KMS-11 (cell line): ENCODE data around the gene RPS6KA1.
A peak's percentile ranks its signal among the peaks of the same experiment; 100 is the strongest.

ENCODE experiments used
- H2AFZ ChIP-seq: fragments of 200-600 bp; sonication (generic); 2 replicates; pipeline ENCODE4 v1.6.1; 2016; ENCODE audit warnings: antibody characterized with exemption, mixed run types, low read depth
- H3K27ac ChIP-seq: fragments of 200-600 bp; sonication (generic); 2 replicates; pipeline ENCODE4 v1.6.1; 2016; ENCODE audit warnings: mild to moderate bottlenecking, mixed run types
- H3K27me3 ChIP-seq: fragments of 200-600 bp; sonication (generic); 2 replicates; pipeline ENCODE4 v1.6.1; 2017; ENCODE audit warnings: mild to moderate bottlenecking, low read depth, mixed run types, moderate library complexity; ENCODE audit not compliant: insufficient read depth
- H3K36me3 ChIP-seq: fragments of 200-600 bp; sonication (generic); 2 replicates; pipeline ENCODE4 v1.6.1; 2017; ENCODE audit warnings: mild to moderate bottlenecking, mixed run types; ENCODE audit not compliant: insufficient read depth
- H3K4me1 ChIP-seq: fragments of 200-600 bp; sonication (generic); 2 replicates; pipeline ENCODE4 v1.6.1; 2016; ENCODE audit warnings: mild to moderate bottlenecking, low read depth, mixed run types; ENCODE audit not compliant: poor library complexity, severe bottlenecking
- H3K4me2 ChIP-seq: fragments of 200-600 bp; sonication (generic); 2 replicates; pipeline ENCODE4 v1.7.0; 2016; ENCODE audit warnings: mild to moderate bottlenecking, mixed run types
- H3K4me3 ChIP-seq: fragments of 200-600 bp; sonication (generic); IDR thresholded peaks from 2 replicates; pipeline ENCODE4 v1.6.1; 2017; ENCODE audit warnings: low read depth, low read length, mixed read lengths; ENCODE audit not compliant: insufficient read depth
- H3K79me2 ChIP-seq: fragments of 200-600 bp; sonication (generic); 2 replicates; pipeline ENCODE4 v1.6.1; 2016; ENCODE audit warnings: low read depth, mixed run types; ENCODE audit not compliant: insufficient read depth
- H3K9ac ChIP-seq: fragments of 200-600 bp; sonication (generic); 2 replicates; pipeline ENCODE4 v1.6.1; 2016; ENCODE audit warnings: mild to moderate bottlenecking, mixed run types
- H4K20me1 ChIP-seq: fragments of 200-600 bp; sonication (generic); 2 replicates; pipeline ENCODE4 v1.6.1; 2016; ENCODE audit warnings: mild to moderate bottlenecking, mixed run types; ENCODE audit not compliant: insufficient read depth
- TF ChIP-seq, protein P1 (sequence below): fragments of 200-600 bp; sonication (generic); conservative IDR thresholded peaks from 2 replicates; pipeline ENCODE4 v1.6.1; 2017; ENCODE audit warnings: low read depth, mild to moderate bottlenecking, antibody characterized with exemption, low read length, moderate library complexity, mixed read lengths

The RPS6KA1 gene

DNA sequence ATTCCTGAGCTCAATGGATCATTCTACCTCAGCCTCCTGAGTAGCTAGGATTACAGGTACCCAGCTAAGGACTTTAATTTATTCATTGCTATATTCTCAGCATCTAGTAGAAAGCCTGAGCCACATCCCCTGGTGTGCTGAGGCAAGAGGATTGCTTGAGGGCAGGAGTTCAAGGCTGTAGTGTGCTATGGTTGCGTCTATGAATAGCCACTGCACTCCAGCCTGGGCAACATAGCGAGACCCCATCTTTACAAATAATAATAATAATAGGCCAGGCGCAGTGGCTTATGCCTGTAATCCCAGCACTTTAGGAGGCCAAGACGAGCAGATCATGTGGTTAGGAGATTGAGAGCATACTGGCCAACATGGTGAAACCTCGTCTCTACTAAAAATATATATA lies 3.3 kb upstream of the RPS6KA1 start:
- H3K9ac ChIP-seq: no peak overlapping the region
- no peak overlapping the region for H2AFZ ChIP-seq
- H3K79me2 ChIP-seq: no peaks in the 10 kb centered on the region
- no peaks in the 10 kb centered on the region for H3K27me3 ChIP-seq
- no peak overlapping the region for H3K4me3 ChIP-seq
- H3K27ac ChIP-seq: no peak overlapping the region
- no peaks in the 10 kb centered on the region for H4K20me1 ChIP-seq
- TF ChIP-seq, protein P1, sequence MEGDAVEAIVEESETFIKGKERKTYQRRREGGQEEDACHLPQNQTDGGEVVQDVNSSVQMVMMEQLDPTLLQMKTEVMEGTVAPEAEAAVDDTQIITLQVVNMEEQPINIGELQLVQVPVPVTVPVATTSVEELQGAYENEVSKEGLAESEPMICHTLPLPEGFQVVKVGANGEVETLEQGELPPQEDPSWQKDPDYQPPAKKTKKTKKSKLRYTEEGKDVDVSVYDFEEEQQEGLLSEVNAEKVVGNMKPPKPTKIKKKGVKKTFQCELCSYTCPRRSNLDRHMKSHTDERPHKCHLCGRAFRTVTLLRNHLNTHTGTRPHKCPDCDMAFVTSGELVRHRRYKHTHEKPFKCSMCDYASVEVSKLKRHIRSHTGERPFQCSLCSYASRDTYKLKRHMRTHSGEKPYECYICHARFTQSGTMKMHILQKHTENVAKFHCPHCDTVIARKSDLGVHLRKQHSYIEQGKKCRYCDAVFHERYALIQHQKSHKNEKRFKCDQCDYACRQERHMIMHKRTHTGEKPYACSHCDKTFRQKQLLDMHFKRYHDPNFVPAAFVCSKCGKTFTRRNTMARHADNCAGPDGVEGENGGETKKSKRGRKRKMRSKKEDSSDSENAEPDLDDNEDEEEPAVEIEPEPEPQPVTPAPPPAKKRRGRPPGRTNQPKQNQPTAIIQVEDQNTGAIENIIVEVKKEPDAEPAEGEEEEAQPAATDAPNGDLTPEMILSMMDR: no peak
- no peaks in the 10 kb centered on the region for H3K36me3 ChIP-seq
- peaks cover 4% of the 10 kb centered on the region for H3K4me1 ChIP-seq
- H3K4me2 ChIP-seq: no peak overlapping the region

DNA sequence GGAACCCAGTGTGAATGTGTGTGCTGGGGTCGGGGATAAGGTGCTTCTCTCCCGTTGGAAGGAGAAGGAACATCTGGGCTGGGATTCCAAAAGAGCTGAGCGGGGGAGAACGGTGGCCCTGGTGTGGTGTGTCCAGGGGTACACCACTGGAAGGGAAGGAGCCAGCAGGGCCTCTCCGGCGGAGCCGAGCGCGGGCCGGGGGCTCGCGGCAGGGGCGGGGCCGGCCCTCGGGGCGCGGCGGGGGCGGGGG lies 231 bp upstream of the RPS6KA1 start:
- H3K4me1 ChIP-seq: peaks cover 16% of the 10 kb centered on the region
- peak overlapping the region; percentile 93 for H2AFZ ChIP-seq
- no peak overlapping the region for H3K4me3 ChIP-seq
- H3K27me3 ChIP-seq: no peaks in the 10 kb centered on the region
- peak overlapping the region; percentile 80 for H3K4me2 ChIP-seq
- TF ChIP-seq, protein P1: no peak
- no peak overlapping the region for H3K27ac ChIP-seq
- H3K9ac ChIP-seq: peak overlapping the region; percentile 22; the same call in 1 of the 2 replicates
- H3K36me3 ChIP-seq: no peaks in the 10 kb centered on the region
- no peaks in the 10 kb centered on the region for H4K20me1 ChIP-seq
- H3K79me2 ChIP-seq: no peaks in the 10 kb centered on the region

DNA sequence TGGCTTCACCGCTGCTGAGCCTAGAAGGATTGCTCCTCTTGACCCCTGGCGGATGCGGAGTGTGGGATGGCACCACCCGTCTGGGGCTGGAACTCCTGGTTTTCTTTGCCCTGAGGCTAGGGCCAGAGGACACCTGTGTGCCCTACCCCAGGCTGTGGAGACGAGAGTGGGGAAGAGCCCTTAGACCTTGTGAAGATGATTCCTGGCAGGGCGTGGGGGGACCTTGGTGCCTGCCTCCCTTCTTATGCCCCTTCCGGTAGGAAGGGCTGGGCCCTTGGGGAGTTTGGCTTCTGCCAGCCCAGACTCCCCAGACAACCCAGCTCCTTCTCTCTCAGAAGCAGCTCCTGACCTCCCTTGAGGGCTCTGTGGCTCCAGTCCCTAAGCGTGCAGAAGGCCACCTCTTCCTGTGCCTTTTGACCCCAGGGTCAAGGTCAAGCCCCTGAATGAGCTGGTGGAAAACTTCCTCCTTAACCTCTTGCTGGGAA lies 891 bp downstream of the RPS6KA1 start:
- H2AFZ ChIP-seq: peak overlapping the region; percentile 92
- H3K79me2 ChIP-seq: no peaks in the 10 kb centered on the region
- no peak overlapping the region for H3K4me3 ChIP-seq
- peak overlapping the region; percentile 73 for H3K4me2 ChIP-seq
- H3K27ac ChIP-seq: no peak overlapping the region
- peaks cover 16% of the 10 kb centered on the region for H3K4me1 ChIP-seq
- no peaks in the 10 kb centered on the region for H3K36me3 ChIP-seq
- no peaks in the 10 kb centered on the region for H4K20me1 ChIP-seq
- no peaks in the 10 kb centered on the region for H3K27me3 ChIP-seq
- TF ChIP-seq, protein P1: no peak
- H3K9ac ChIP-seq: peak overlapping the region; percentile 37; the same call in 1 of the 2 replicates

DNA sequence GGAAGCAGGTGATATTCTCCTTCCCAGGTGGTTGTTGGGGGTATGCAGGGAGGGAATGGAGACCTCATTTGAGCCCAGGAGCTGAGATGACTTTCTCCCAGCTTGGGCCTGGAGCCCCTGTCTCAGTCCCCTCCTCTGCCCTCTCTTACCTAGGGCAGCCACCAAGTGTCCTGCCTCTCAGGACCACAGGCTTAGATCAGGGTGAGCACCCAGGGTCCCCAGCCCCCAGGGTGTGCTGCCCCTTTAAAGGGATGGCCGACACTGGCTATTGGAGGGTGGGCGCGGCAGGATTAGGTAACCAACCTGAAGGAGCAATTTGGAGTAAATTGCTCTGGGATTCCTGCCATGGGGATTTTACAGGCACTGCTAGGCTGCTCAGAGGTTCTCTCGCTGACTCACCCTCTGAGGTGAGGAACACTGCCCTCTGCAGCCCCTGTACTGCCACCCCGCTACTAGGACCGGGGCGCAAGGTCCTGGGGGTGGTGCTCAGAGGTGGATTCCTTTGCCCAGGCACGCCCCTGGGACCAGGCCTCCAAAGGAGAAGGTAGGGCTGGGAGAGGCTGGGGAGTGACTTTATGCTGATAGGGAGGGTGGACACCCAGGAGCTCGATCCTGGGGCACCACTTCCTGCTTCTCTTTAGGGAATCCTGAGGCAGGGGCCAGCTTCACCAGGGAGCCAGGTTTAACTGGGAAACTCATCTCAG lies 1.5 kb downstream of the RPS6KA1 start:
- no peak overlapping the region for H3K4me3 ChIP-seq
- H3K4me2 ChIP-seq: no peak overlapping the region; the same call in 1 of the 2 replicates
- TF ChIP-seq, protein P1: no peak
- no peak overlapping the region for H2AFZ ChIP-seq
- no peak overlapping the region for H3K27ac ChIP-seq
- H4K20me1 ChIP-seq: no peaks in the 10 kb centered on the region
- H3K4me1 ChIP-seq: peaks cover 16% of the 10 kb centered on the region
- no peaks in the 10 kb centered on the region for H3K27me3 ChIP-seq
- no peak overlapping the region for H3K9ac ChIP-seq
- H3K79me2 ChIP-seq: no peaks in the 10 kb centered on the region
- H3K36me3 ChIP-seq: no peaks in the 10 kb centered on the region
